H9 (cell line): ENCODE measurements around the gene PNMT. TPM values are rescaled to one million over a fixed set of nuclear protein-coding genes. Genes with fewer than 3 reads are reported as not detected.

ENCODE experiments used
- DNase-seq: peaks from one replicate; pipeline ENCODE4 v3.0.0-alpha.2; 2017
- H2AFZ ChIP-seq: one replicate; pipeline ENCODE4 v1.6.1; 2013; ENCODE audit warnings: mild to moderate bottlenecking, low read length, control low read depth, moderate library complexity
- H2AK5ac ChIP-seq: 2 replicates; pipeline ENCODE4 v1.6.1; 2013; ENCODE audit warnings: low read length, control low read depth, mixed read lengths; ENCODE audit not compliant: insufficient read length
- H2BK120ac ChIP-seq: one replicate; pipeline ENCODE4 v1.6.1; 2013; ENCODE audit warnings: low read depth, mild to moderate bottlenecking, low read length, control low read depth, inconsistent platforms; ENCODE audit not compliant: poor library complexity, severe bottlenecking
- H2BK12ac ChIP-seq: 2 replicates; pipeline ENCODE4 v1.6.1; 2013; ENCODE audit warnings: low read length, control low read depth, mixed read lengths, low read depth; ENCODE audit not compliant: insufficient read length
- H2BK15ac ChIP-seq: 2 replicates; pipeline ENCODE4 v1.6.1; 2013; ENCODE audit warnings: low read depth, low read length, control low read depth
- H2BK20ac ChIP-seq: one replicate; pipeline ENCODE4 v1.6.1; 2013; ENCODE audit warnings: low read depth, mild to moderate bottlenecking, low read length, control low read depth, inconsistent platforms; ENCODE audit not compliant: poor library complexity, severe bottlenecking
- H2BK5ac ChIP-seq: 2 replicates; pipeline ENCODE4 v1.6.1; 2013; ENCODE audit warnings: low read length, control low read depth, mixed read lengths; ENCODE audit not compliant: insufficient read length
- H3K14ac ChIP-seq: 2 replicates; pipeline ENCODE4 v1.6.1; 2013; ENCODE audit warnings: low read length, control low read depth; ENCODE audit not compliant: insufficient read depth
- H3K18ac ChIP-seq: 2 replicates; pipeline ENCODE4 v1.6.1; 2013; ENCODE audit warnings: low read depth, mild to moderate bottlenecking, mixed read lengths, low read length, control low read depth; ENCODE audit not compliant: insufficient read length
- H3K23ac ChIP-seq: 2 replicates; pipeline ENCODE4 v1.6.1; 2013; ENCODE audit warnings: low read length, control low read depth, mixed read lengths, low read depth; ENCODE audit not compliant: insufficient read length
- H3K23me2 ChIP-seq: 2 replicates; pipeline ENCODE4 v1.6.1; 2013; ENCODE audit warnings: low read depth, mild to moderate bottlenecking, mixed read lengths, low read length, control low read depth; ENCODE audit not compliant: insufficient read length, poor library complexity, severe bottlenecking
- H3K27ac ChIP-seq: 2 replicates; pipeline ENCODE4 v1.5.1; 2013; ENCODE audit warnings: low read length, control low read depth, mixed read lengths, low read depth; ENCODE audit not compliant: insufficient read length
- H3K27me3 ChIP-seq: 2 replicates; pipeline ENCODE4 v1.6.1; 2013; ENCODE audit warnings: low read length, control low read depth, inconsistent platforms; ENCODE audit not compliant: insufficient read depth
- H3K4ac ChIP-seq: 2 replicates; pipeline ENCODE4 v1.6.1; 2013; ENCODE audit warnings: low read depth, mild to moderate bottlenecking, control low read depth, inconsistent platforms, low read length, moderate library complexity
- H3K4me1 ChIP-seq: 2 replicates; pipeline ENCODE4 v1.6.1; 2013; ENCODE audit warnings: low read length, control low read depth, inconsistent platforms; ENCODE audit not compliant: insufficient read depth
- H3K4me2 ChIP-seq: 2 replicates; pipeline ENCODE4 v1.6.1; 2013; ENCODE audit warnings: low read length, control low read depth, mixed read lengths; ENCODE audit not compliant: insufficient read length, insufficient read depth
- H3K56ac ChIP-seq: 2 replicates; pipeline ENCODE4 v1.6.1; 2013; ENCODE audit warnings: low read depth, mild to moderate bottlenecking, mixed read lengths, low read length, control low read depth; ENCODE audit not compliant: insufficient read length
- H3K79me1 ChIP-seq: 2 replicates; pipeline ENCODE4 v1.6.1; 2013; ENCODE audit warnings: low read depth, mild to moderate bottlenecking, moderate library complexity, low read length, control low read depth, inconsistent platforms; ENCODE audit not compliant: insufficient read depth, poor library complexity, severe bottlenecking
- H3K79me2 ChIP-seq: 2 replicates; pipeline ENCODE4 v1.6.1; 2013; ENCODE audit warnings: low read length, control low read depth, inconsistent platforms; ENCODE audit not compliant: insufficient read depth
- H3K9ac ChIP-seq: 2 replicates; pipeline ENCODE4 v1.6.1; 2013; ENCODE audit warnings: low read length, control low read depth, mixed read lengths; ENCODE audit not compliant: insufficient read length; ENCODE audit errors: extremely low read depth
- H3K9me3 ChIP-seq: one replicate; pipeline ENCODE4 v1.6.1; 2013; ENCODE audit warnings: low read depth, low read length, inconsistent platforms; ENCODE audit not compliant: control insufficient read depth
- H3T11ph ChIP-seq: one replicate; pipeline ENCODE4 v1.6.1; 2013; ENCODE audit warnings: mild to moderate bottlenecking, low read length, control low read depth, inconsistent platforms
- H4K20me1 ChIP-seq: one replicate; pipeline ENCODE4 v1.6.1; 2013; ENCODE audit not compliant: control insufficient read depth, insufficient read length, insufficient read depth
- H4K5ac ChIP-seq: 2 replicates; pipeline ENCODE4 v1.6.1; 2013; ENCODE audit warnings: low read depth, mild to moderate bottlenecking, mixed read lengths, low read length, control low read depth; ENCODE audit not compliant: insufficient read length
- H4K8ac ChIP-seq: replicated peaks from 2 replicates; pipeline ENCODE4 v1.6.1; 2013; ENCODE audit warnings: low read length, control low read depth, mixed read lengths, low read depth; ENCODE audit not compliant: insufficient read length
- H4K91ac ChIP-seq: 2 replicates; pipeline ENCODE4 v1.6.1; 2013; ENCODE audit warnings: low read depth, mild to moderate bottlenecking, moderate library complexity, mixed read lengths, low read length, control low read depth; ENCODE audit not compliant: insufficient read length
- H3K27ac Mint-ChIP-seq, 3 experiments: 2 replicates in 2 of 3; 3 replicates in 1 of 3; pipeline ENCODE4 v1.8.0; 2020 to 2021; ENCODE audit warnings: mixed read lengths in 3 of 3, mild to moderate bottlenecking in 1 of 3, moderate library complexity in 1 of 3
- H3K27me3 Mint-ChIP-seq: 2 replicates; pipeline ENCODE4 v1.8.0; 2021; ENCODE audit warnings: low read depth, mild to moderate bottlenecking, moderate library complexity, mixed read lengths
- H3K36me3 Mint-ChIP-seq, 3 experiments: 2 replicates in 2 of 3; 3 replicates in 1 of 3; pipeline ENCODE4 v1.8.0; 2020 to 2021; ENCODE audit warnings: low read depth in 3 of 3, mixed read lengths in 3 of 3; ENCODE audit not compliant: insufficient read depth in 1 of 3
- H3K4me1 Mint-ChIP-seq, 2 experiments: 2 replicates each; pipeline ENCODE4 v1.8.0; 2020; ENCODE audit warnings: mixed read lengths in 2 of 2
- H3K4me3 Mint-ChIP-seq, 2 experiments: 2 replicates in 1 of 2; 3 replicates in 1 of 2; pipeline ENCODE4 v1.8.0; 2020 to 2021; ENCODE audit warnings: mild to moderate bottlenecking in 2 of 2, mixed read lengths in 2 of 2, moderate library complexity in 1 of 2
- H3K9me3 Mint-ChIP-seq, 2 experiments: 2 replicates in 1 of 2; 3 replicates in 1 of 2; pipeline ENCODE4 v1.8.0; 2020; ENCODE audit warnings: mild to moderate bottlenecking in 2 of 2, mixed read lengths in 2 of 2, moderate library complexity in 1 of 2
- WGBS: extraction: QIAGEN DNeasy Blood & Tissue Kit; methylation state at CpG from one replicate; pipeline ENCODE4 v1.1.7; 2013; ENCODE audit warnings: missing lambda C conversion rate, low lambda C conversion rate, mixed read lengths; ENCODE audit not compliant: insufficient read length; ENCODE audit errors: extremely low coverage; 5-methylcytosine and 5-hydroxymethylcytosine counted together
- long read RNA-seq: library from polyadenylated mRNA; unstranded; transcript quantifications from one replicate; pipeline ENCODE4 v2.0.0, GENCODE V29; 2020
- total RNA-seq: library from RNA; stranded (reverse); gene quantifications from 2 replicates; pipeline ENCODE4 v1.2.1, GENCODE V29; 2021
- TF ChIP-seq, protein P1 (sequence below): fragments of 200-600 bp; sonication (generic); conservative IDR thresholded peaks from 3 replicates; pipeline ENCODE4 v1.8.0; 2021; ENCODE audit warnings: antibody characterized with exemption, mild to moderate bottlenecking

The PNMT gene, protein sequence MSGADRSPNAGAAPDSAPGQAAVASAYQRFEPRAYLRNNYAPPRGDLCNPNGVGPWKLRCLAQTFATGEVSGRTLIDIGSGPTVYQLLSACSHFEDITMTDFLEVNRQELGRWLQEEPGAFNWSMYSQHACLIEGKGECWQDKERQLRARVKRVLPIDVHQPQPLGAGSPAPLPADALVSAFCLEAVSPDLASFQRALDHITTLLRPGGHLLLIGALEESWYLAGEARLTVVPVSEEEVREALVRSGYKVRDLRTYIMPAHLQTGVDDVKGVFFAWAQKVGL
- 2.1 and 2.3 TPM in 2 replicates for total RNA-seq
- long read RNA-seq, partial matches to known transcripts: 0 of 2 reads
- long read RNA-seq, other reads (novel, unspliced or antisense): 0 of 2 reads

DNA sequence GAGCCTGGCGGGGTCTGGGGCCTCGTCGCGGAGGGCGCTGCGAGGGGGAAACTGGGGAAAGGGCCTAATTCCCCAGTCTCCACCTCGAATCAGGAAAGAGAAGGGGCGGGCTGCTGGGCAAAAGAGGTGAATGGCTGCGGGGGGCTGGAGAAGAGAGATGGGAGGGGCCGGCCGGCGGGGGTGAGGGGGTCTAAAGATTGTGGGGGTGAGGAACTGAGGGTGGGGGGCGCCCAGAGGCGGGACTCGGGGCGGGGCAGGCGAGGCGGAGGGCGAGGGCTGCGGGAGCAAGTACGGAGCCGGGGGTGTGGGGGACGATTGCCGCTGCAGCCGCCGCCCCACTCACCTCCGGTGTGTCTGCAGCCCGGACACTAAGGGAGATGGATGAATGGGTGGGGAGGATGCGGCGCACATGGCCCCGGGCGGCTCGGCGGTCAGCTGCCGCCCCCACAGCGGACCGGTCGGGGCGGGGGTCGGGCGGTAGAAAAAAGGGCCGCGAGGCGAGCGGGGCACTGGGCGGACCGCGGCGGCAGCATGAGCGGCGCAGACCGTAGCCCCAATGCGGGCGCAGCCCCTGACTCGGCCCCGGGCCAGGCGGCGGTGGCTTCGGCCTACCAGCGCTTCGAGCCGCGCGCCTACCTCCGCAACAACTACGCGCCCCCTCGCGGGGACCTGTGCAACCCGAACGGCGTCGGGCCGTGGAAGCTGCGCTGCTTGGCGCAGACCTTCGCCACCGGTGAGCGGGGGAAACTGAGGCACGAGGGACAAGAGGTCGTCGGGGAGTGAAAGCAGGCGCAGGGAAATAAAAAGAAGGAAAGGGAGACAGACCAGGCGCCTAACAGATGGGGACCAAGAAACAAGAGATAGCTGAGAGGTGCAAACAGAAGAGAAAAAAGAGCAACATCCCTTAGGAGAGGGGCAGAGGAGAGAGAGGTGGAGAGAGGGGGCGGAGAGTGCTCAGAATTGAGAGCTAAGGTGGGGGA lies at the start of gene PNMT:
Gene PNMT, plus strand, starts transcription at position 509 of the 980 bp plus-strand sequence. Its CDS starts 23 bp downstream, at position 532.
- no peak within 1 kb of the TSS for H2BK20ac ChIP-seq
- Mint-ChIP-seq H3K27me3 (peaks cover 70% of the 10 kb centered on the region), H3K4me3 (peak within 1 kb of the TSS; percentile 56 to 79), H3K9me3 (no peaks in the 10 kb centered on the region; a peak in 1 of 5 replicates), H3K4me1 (peaks cover 41 to 46% of the 10 kb centered on the region in 2 experiments), H3K36me3 (no peaks in the 10 kb centered on the region; a peak in 1 of 7 replicates), H3K27ac (peak within 1 kb of the TSS in 1 of 3 experiments; percentile 74; a peak in 2 of 7 replicates)
- peaks cover 3% of the 10 kb centered on the region; the same call in 1 of the 2 replicates for H3K27me3 ChIP-seq
- no peak within 1 kb of the TSS for H3K18ac ChIP-seq
- H4K91ac ChIP-seq: no peak within 1 kb of the TSS
- TF ChIP-seq, protein P1, sequence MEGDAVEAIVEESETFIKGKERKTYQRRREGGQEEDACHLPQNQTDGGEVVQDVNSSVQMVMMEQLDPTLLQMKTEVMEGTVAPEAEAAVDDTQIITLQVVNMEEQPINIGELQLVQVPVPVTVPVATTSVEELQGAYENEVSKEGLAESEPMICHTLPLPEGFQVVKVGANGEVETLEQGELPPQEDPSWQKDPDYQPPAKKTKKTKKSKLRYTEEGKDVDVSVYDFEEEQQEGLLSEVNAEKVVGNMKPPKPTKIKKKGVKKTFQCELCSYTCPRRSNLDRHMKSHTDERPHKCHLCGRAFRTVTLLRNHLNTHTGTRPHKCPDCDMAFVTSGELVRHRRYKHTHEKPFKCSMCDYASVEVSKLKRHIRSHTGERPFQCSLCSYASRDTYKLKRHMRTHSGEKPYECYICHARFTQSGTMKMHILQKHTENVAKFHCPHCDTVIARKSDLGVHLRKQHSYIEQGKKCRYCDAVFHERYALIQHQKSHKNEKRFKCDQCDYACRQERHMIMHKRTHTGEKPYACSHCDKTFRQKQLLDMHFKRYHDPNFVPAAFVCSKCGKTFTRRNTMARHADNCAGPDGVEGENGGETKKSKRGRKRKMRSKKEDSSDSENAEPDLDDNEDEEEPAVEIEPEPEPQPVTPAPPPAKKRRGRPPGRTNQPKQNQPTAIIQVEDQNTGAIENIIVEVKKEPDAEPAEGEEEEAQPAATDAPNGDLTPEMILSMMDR: peak; percentile 77
- no peak within 1 kb of the TSS for H2BK12ac ChIP-seq
- H2BK120ac ChIP-seq: no peak within 1 kb of the TSS
- H3K4ac ChIP-seq: no peak within 1 kb of the TSS
- peak within 1 kb of the TSS; percentile 65 for H3K4me2 ChIP-seq
- H3K56ac ChIP-seq: no peak within 1 kb of the TSS
- H3K9me3 ChIP-seq: no peaks in the 10 kb centered on the region
- H3T11ph ChIP-seq: no peak within 1 kb of the TSS
- H2AFZ ChIP-seq: no peak within 1 kb of the TSS
- DNase-seq: peak; percentile 81
- H3K79me1 ChIP-seq: no peaks in the 10 kb centered on the region
- no peak within 1 kb of the TSS for H3K9ac ChIP-seq
- H2BK15ac ChIP-seq: no peak within 1 kb of the TSS
- peaks cover 6% of the 10 kb centered on the region; the same call in 1 of the 2 replicates for H3K4me1 ChIP-seq
- H4K20me1 ChIP-seq: no peaks in the 10 kb centered on the region
- H3K27ac ChIP-seq: no peak within 1 kb of the TSS
- WGBS: no CpG with 5 or more reads among the region's 85 CpGs
- no peak within 1 kb of the TSS for H3K23ac ChIP-seq
- no peaks in the 10 kb centered on the region for H3K79me2 ChIP-seq
- 0 out of 2 replicates have a peak within 1 kb of the TSS, but pooled peaks have one; percentile 44 for H3K14ac ChIP-seq
- H4K5ac ChIP-seq: no peak within 1 kb of the TSS
- no peak within 1 kb of the TSS for H2AK5ac ChIP-seq
- no peak within 1 kb of the TSS for H2BK5ac ChIP-seq
- H4K8ac ChIP-seq: no peak within 1 kb of the TSS
- peaks cover 6% of the 10 kb centered on the region for H3K23me2 ChIP-seq
